Measurements from ENCODE around the gene CRB1.

DNA sequence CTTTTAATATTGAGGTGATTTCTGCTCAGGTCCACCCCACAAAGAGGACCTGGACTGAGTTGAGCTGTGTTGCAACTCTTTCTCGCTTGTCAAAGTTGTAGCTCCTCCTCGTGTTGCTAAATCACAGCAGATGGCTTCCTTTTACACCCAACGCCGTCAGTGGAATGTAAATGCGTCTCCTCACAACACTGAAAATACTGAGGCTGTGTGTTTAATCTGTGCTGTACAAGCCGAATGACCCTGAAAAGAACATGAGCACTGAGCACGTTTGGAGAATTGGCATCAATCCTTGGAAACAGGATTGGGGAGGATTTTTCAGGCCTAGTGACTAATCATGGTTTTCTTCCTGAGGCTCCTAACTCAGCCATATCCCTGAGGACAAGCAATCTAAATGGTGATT, 196.0 kb downstream of the CRB1 start:
- TF ChIP-seq TSHZ2 (CRISPR knock-in tag; IDR thresholded peaks at IDR 0.05): no peak
- TF ChIP-seq ZFP30 (CRISPR knock-in tag; IDR thresholded peaks at IDR 0.05): no peak
- TF ChIP-seq ZNF70 (CRISPR knock-in tag; IDR thresholded peaks at IDR 0.05): no peak
- TF ChIP-seq POU6F1 (CRISPR knock-in tag; IDR thresholded peaks at IDR 0.05; ENCODE audit: borderline replicate concordance, low read depth): no peak
- no peak for TF ChIP-seq TOX (CRISPR knock-in tag; IDR thresholded peaks at IDR 0.05; ENCODE audit: borderline replicate concordance)
- no peak for TF ChIP-seq RARB (CRISPR knock-in tag; IDR thresholded peaks at IDR 0.05)
- TF ChIP-seq PATZ1 (CRISPR knock-in tag; IDR thresholded peaks at IDR 0.05; ENCODE audit: borderline replicate concordance): no peak
- TF ChIP-seq, protein P1, sequence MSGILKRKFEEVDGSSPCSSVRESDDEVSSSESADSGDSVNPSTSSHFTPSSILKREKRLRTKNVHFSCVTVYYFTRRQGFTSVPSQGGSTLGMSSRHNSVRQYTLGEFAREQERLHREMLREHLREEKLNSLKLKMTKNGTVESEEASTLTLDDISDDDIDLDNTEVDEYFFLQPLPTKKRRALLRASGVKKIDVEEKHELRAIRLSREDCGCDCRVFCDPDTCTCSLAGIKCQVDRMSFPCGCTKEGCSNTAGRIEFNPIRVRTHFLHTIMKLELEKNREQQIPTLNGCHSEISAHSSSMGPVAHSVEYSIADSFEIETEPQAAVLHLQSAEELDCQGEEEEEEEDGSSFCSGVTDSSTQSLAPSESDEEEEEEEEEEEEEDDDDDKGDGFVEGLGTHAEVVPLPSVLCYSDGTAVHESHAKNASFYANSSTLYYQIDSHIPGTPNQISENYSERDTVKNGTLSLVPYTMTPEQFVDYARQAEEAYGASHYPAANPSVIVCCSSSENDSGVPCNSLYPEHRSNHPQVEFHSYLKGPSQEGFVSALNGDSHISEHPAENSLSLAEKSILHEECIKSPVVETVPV (CRISPR knock-in tag; IDR thresholded peaks at IDR 0.05): no peak
- TF ChIP-seq ZFP3 (CRISPR knock-in tag; IDR thresholded peaks at IDR 0.05): no peak
- no peak for TF ChIP-seq ESRRG (CRISPR knock-in tag; IDR thresholded peaks at IDR 0.05)
- TF ChIP-seq ZC3H10 (CRISPR knock-in tag; IDR thresholded peaks at IDR 0.05): no peak
- TF ChIP-seq ARNTL (CRISPR knock-in tag; IDR thresholded peaks at IDR 0.05; ENCODE audit: borderline replicate concordance, low read depth): no peak
- no peak for TF ChIP-seq OSR1 (CRISPR knock-in tag; IDR thresholded peaks at IDR 0.05)
- TF ChIP-seq GLIS3 (CRISPR knock-in tag; IDR thresholded peaks at IDR 0.05): no peak

Data from SK-N-SH treated with all-trans-retinoic acid at 6 μM for 48 hours (cell line).